NCI-H82 (cell line): ENCODE data around the gene MGAT1.
"Not testable (repeated sequence)": the region's sequence is repeated elsewhere in the genome, so short reads cannot be mapped to it uniquely, and the experiment has no call there.

Experiments used
- DNase-seq: peaks from one replicate; lab custom pipeline; 2025; lab: John Stamatoyannopoulos, UW

MGAT1 gene

DNA sequence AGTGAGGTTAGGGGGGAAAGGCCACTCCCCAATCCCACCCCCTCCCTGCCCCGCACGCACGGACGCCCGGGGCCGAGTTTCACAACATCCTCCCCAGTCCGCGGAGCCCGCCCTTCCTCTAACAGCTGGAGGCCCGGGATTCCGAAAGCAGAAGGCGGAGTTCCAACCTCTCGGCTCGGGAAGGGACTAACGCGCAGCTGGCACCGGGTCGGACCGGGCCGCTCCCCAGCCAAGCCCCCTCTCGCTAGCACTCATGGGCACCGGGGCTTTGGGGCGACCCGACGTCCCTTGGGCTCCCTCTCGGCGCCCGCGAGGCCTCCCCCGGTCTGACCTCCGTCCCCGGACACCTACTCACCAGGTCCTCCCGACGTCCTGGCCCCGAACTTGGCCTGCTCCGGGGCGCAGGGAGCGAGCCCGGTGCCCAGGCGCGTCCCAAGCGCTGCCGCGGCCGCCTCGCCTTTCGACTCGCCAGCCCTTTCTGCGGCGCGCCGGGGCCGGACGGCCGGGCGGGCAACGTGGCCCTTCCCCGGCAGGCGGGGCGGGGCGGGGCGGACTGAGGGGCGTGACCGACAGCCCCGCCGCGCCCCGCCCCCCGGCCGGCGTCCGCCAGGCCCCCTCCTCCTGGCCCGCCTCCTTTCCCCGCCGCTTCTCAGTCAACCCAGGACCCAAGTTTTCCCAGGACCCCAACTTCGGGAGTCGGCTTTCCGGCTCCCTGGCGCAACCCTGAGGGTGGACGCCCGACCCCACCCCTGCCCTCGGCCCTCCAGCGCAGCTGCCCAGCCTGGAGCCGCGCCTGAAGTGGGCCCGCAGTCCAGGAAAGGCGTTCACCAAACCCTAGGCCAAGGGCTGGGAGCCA is at the start of gene MGAT1:
Gene MGAT1, minus strand, starts transcription at position 482 of the 856 bp plus-strand sequence. CDS start 9,835 bp downstream, outside the sequence.
- peak; percentile 73 for DNase-seq

- no peak for DNase-seq
Measured at GRCh38 chr5:180850434-180851078, 48.0 kb upstream of the MGAT1 start.

GRCh38 chr5:180849827-180850226 is 47.2 kb upstream of the MGAT1 start:
- no peak for DNase-seq

GRCh38 chr5:180848878-180849277 is 46.3 kb upstream of the MGAT1 start:
- no peak for DNase-seq

DNA sequence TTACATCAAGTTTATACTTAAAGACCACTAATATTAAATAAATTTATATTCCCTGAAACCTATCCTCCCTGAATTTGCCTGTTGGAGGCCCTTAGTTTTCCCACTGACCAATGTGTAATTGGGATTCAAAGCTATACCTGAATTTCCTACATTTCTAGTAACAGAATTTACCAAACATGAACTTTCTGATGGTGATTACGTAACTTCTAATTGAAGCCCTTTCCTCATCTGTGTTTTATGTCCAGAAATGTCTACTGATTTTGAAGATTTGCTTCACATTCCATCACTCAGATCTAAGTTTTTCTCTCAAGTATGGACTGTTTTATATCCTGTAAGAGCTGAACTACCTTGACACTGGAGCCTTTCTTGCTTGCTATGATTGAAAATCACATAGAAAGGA is 45.7 kb upstream of the MGAT1 start:
- no peak for DNase-seq

- no peak for DNase-seq
Measured at GRCh38 chr5:180847026-180847425, 44.4 kb upstream of the MGAT1 start.

DNA sequence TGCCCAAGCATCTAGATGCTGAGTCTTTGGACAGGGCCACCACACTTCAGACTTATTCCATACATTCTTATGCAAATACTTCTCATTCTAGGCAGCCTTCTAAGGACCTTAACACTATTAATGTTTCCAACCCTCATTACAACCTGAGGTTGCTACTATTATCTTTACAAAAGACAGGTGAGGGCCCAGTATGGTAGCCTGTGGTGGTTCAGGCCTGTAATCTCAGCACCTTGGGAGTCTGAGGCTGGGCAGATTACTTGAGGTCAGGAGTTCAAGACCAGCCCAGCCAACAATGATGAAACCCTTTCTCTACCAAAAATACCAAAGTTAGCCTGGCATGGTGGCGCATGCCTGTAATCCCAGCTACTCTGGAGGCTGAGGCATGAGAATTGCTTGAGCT is 42.3 kb upstream of the MGAT1 start:
- no peak for DNase-seq

GRCh38 chr5:180844432-180844831 is 41.8 kb upstream of the MGAT1 start:
- no peak for DNase-seq

GRCh38 chr5:180839935-180840334 is 37.3 kb upstream of the MGAT1 start:
- DNase-seq = no peak

GRCh38 chr5:180839227-180839626 is 36.6 kb upstream of the MGAT1 start:
- no peak for DNase-seq

GRCh38 chr5:180837478-180837877 is 34.9 kb upstream of the MGAT1 start:
- peak; percentile 2 for DNase-seq

- DNase-seq = no peak
Measured at GRCh38 chr5:180832638-180833068, 30.0 kb upstream of the MGAT1 start.

DNA sequence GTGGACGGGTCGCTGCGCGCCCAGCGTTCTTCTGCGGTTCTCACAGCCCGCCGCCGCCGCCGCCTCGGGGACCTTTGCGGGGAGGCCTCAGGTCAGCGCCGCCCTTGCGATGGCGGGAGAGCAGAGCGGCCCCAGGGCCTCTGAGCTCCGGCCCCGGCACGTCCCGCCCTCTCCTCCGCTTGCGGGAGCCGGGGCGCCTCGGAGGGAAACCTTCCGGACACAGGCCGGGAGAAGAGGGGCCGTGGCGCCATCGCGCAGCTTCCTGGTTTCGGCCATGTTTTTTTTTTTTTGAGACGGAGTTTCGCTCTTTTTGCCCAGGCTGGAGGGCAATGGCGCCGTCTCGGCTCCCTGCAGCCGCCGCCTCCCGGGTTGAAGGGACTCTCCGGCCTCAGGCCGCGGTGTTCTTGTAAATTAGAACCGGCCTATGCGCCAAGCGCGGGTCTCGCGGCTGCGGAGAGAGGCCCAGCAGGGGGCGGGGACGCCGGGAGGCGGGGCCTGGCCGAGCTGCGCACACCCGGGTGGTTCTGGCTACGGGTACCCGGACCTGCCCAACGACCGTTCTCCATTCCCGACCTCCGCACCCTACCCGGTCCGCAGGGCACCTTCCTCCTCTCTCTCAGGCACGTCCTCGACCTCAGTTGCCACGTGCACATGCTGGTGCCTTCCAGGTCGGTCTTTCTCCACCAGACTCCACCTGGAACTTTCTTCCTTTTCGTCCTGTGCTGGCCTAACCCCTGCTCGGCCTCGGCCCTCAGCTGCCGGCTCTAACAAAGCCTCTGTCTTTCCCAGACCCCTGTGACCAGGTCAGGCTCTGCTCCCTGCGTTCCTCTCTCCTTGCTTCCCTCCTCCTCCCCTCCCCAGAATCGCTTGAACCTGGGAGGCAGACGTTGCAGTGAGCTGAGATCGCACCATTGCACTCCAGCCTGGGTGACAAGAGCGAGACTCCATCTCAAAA is 28.8 kb upstream of the MGAT1 start:
- peak; percentile 69 for DNase-seq

- peak; percentile 98 for DNase-seq
Measured at GRCh38 chr5:180830253-180831138, 27.9 kb upstream of the MGAT1 start.

DNA sequence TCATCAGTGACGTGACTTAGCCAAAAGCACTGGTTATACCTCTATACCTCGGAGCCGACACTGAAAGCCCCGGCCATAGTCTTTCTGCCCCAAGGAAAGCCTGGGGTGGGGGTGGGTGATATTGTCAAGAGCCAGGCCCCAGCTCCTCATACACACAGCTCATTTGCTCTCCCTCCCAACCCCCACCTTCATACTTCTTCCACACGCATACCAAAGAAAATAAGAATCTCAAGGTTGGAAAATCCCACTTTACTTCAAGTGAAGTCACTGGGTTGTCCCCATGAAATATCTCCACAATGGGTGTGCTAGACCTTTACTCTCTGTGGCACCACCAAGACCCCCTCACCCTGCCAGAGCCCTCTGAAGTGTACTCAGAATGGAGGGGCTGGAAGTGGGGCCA is 27.1 kb upstream of the MGAT1 start:
- DNase-seq = no peak

DNA sequence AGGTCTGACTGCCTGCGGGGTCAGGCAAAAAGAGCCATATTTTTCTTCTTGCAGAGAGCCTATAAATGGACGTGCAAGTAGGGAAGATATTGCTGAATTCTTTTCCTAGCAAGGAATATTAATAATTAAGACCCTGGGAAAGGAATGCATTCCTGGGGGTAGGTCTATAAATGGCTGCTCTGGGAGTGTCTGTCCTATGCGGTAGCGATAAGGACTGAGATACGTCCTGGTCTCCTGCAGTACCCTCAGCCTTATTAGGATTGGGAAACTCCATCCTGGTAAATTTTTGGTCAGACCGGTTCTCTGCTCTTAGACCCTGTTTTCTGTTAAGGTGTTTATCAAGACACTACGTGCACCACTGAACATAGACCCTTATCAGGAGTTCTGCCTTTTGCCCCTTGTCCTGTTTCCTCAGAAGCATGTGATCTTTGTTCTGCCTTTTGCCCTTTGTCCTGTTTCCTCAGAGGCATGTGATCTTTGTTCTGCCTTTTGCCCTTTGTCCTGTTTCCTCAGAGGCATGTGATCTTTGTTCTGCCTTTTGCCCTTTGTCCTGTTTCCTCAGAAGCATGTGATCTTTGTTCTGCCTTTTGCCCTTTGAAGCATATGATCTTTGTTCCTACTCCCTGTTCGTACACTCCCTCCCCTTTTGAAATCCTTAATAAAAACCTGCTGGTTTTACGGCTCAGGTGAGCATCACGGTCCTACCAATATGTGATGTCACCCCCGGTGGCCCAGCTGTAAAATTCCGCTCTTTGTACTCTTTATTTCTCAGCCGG is 26.3 kb upstream of the MGAT1 start:
- not testable (repeated sequence) for DNase-seq

- peak; percentile 77 for DNase-seq
Measured at GRCh38 chr5:180827374-180827773, 24.8 kb upstream of the MGAT1 start.

DNA sequence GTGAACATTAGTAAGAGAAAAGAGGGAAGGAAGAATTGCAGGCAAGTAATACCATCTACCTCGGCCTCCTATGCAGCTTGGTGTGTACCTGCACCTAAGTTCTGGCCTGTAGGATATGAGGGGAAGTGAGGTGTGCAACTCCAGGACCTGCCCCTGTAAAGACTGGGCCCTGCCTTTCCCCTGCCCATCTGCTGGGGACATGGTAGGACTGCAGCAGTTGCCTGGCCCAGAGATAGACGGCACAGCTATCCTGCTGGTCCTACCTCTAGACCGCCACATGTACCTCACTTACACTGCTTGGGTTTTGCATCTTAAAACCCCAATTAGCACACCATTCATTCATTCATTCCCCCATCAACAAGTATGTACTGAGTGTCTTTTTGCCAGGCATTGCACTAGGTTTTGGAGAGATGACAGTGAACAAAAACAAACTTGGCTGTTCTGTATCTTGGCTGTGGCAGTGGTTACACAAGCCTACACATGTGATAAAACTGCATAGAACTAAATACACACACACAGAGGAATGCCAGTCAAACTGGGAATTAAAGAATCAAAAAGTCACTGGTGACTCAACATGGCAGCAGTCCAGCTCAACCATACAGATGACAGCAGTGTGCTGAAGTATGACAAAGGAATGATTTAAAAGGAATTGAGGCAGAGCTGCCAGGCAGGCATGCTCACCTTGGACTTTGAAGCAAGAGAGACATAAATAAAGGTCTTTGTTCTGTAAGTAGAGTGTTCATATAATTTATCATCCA is 23.3 kb upstream of the MGAT1 start:
- no peak for DNase-seq

DNA sequence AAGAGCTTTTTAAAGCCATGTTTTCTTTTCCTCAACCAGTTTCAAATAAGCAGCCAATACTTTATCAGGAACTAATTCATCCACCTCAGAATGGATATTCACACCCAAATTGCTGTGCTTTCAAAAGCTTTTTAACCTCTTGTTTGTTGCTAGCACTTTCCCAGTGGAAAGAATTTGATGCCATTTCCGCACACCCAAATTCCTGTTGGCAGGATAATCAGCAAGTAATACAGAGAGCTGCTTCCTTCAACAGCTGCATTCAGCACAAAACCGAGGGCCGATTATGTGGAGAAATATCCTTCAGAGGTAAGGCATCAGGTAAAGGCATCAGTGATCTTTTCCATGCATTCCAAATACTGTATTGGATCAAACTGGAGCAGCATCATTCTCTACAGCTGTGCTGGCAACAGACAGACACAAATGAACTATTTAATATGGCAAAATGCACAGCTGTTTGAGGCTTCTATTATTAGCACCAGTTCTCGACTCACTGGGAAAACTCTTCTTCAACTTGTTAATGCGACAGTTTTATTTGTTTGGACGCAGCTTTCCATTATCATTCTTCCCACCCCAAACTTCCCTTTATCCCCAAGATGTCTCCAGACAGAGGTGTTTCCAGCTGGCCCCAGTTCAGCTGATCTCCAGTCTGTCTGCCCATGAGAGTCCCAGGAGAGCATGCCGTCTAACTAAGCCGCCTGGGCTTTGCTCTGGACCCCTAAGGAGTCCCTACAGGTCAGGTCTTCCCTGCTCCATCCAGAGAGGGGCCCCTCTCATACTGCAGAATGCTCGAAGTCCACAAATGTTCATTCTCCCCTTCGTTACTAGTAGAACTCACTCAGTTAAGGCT is 22.2 kb upstream of the MGAT1 start:
- DNase-seq = peak; percentile 57
